Measurements from ENCODE around the gene CDHR1.

The CDHR1 gene

GRCh38 chr10:84241185-84241790 lies 47.0 kb downstream of the CDHR1 start, which contains the start of gene LRIT1:
Gene LRIT1, minus strand, starts transcription at chr10:84241546. Its CDS starts 107 bp downstream, at chr10:84241439.
- Histone ChIP-seq H3K4me3 (no peak within 1 kb of the TSS), H3K27ac (no peak within 1 kb of the TSS)
- TF ChIP-seq CTCF (IDR thresholded peaks at IDR 0.05), result no peak
- DNase-seq (ENCODE audit: low spot score), result peak; percentile 66

- H3K27ac ChIP-seq, result no peak overlapping the region
- no peak for TF ChIP-seq CTCF (IDR thresholded peaks at IDR 0.05)
- no peak overlapping the region for H3K4me3 ChIP-seq
- DNase-seq (ENCODE audit: low spot score), result no peak
These were observed 49.4 kb downstream of the CDHR1 start for GRCh38 chr10:84243759-84244158.

GRCh38 chr10:84244651-84245270 lies 50.4 kb downstream of the CDHR1 start, which contains the start of gene RGR:
Gene RGR, plus strand, starts transcription at chr10:84245053. Its CDS starts 38 bp downstream, at chr10:84245091.
- Histone ChIP-seq H3K4me3 (no peak within 1 kb of the TSS), H3K27ac (peak within 1 kb of the TSS in 1 of 2 donors; percentile 4)
- TF ChIP-seq CTCF (IDR thresholded peaks at IDR 0.05), result no peak
- peak; percentile 64 for DNase-seq (ENCODE audit: low spot score)

GRCh38 chr10:84247496-84247895 lies 53.2 kb downstream of the CDHR1 start:
- TF ChIP-seq CTCF (IDR thresholded peaks at IDR 0.05), result no peak
- no peak for DNase-seq (ENCODE audit: low spot score)
- H3K4me3 ChIP-seq, result no peak overlapping the region
- no peak overlapping the region for H3K27ac ChIP-seq

- TF ChIP-seq CTCF (IDR thresholded peaks at IDR 0.05), result no peak
- no peak overlapping the region for H3K27ac ChIP-seq
- DNase-seq (ENCODE audit: low spot score), result no peak
- no peak overlapping the region for H3K4me3 ChIP-seq
These were observed 54.5 kb downstream of the CDHR1 start for GRCh38 chr10:84248794-84249193.

- no peak overlapping the region for H3K4me3 ChIP-seq
- no peak for DNase-seq (ENCODE audit: low spot score)
- no peak overlapping the region for H3K27ac ChIP-seq
- no peak for TF ChIP-seq CTCF (IDR thresholded peaks at IDR 0.05)
These were observed 60.5 kb downstream of the CDHR1 start for GRCh38 chr10:84254552-84255478.
